Upper lobe of right lung (tissue), 1 donor: ENCODE measurements around the gene HDLBP. TPM values are rescaled to one million over a fixed set of nuclear protein-coding genes. Genes with fewer than 3 reads are reported as not detected.
A peak's percentile ranks its signal among the peaks of the same experiment; 100 is the strongest.

ENCODE experiments used
- ATAC-seq: fragments of 200-7000 bp; cut with Tn5 transposase; one replicate; pipeline ENCODE4 v1.9.1; 2020; ENCODE audit warnings: mild to moderate bottlenecking, moderate library complexity
- DNase-seq: peaks from one replicate; pipeline ENCODE4 v3.0.0-alpha.2; 2020
- H3K27ac ChIP-seq: fragments of 200-600 bp; one replicate; pipeline ENCODE4 v1.8.0; 2022
- H3K27me3 ChIP-seq: fragments of 200-600 bp; one replicate; pipeline ENCODE4 v1.8.0; 2022; ENCODE audit warnings: mild to moderate bottlenecking
- H3K36me3 ChIP-seq: fragments of 200-600 bp; one replicate; pipeline ENCODE4 v1.8.0; 2022
- H3K4me1 ChIP-seq: fragments of 200-600 bp; one replicate; pipeline ENCODE4 v1.8.0; 2022
- H3K4me3 ChIP-seq: fragments of 200-600 bp; one replicate; pipeline ENCODE4 v1.8.0; 2022; ENCODE audit warnings: mild to moderate bottlenecking
- H3K9me3 ChIP-seq: fragments of 200-600 bp; one replicate; pipeline ENCODE4 v1.8.0; 2022
- CTCF ChIP-seq: fragments of 200-600 bp; IDR thresholded peaks from one replicate; pipeline ENCODE4 v1.8.0; 2022; ENCODE audit warnings: antibody characterized with exemption
- intact Hi-C: fragments of 100-400 bp; cut with DNase I; formaldehyde crosslinking; loops from one replicate; pipeline ENCODE4 v1.11.0; 2022
- total RNA-seq: library from RNA; stranded (reverse); fragmentation: NEBNext Ultra II Directional; extraction: Animal tissue kit (Norgen Biotek cat#: 25700); gene quantifications from one replicate; pipeline ENCODE4 v1.2.1, GENCODE V29; 2021
- donor health status: DM: no; HTN: yes; CAD: no; lungs with severe emphysema.

Gene HDLBP
- total RNA-seq, 1 donor from 2014 or later = 444 TPM

DNA sequence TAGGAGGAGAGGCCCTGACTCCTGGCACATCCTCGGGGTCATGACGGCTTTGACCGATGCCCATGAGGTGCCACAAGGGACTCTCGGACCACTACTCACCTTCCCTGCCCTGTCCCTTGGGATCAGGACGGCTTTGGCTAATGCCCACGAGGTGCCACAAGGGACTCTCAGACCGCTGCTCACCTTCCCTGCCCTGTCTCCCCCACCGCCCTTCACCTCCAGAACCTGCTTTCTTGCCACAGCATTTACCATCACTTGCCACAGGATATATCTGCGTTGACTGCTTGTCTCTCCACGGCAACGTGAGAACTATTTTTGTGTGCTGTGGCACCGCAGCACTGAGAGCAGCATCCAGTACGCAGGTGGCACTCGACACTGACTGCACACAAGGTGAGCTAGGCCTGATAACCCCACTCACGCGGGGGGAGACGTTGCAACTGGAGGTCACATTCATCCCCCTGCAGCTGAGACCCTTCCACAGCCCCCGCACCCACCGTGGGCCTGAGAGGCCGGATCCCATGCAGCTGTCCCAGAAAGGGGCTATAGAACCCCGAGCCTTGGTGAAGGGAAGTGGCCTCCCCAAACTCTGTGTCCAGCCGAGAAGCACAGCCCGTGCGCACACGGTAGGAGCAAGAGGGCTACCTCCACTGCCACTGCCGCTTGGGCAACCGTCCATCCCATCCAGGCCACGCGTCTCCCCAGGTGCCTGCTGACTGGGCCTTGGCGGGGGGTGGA, 79.4 kb downstream of the HDLBP start:
- no peaks in the 10 kb centered on the region for H3K27me3 ChIP-seq
- peaks cover 100% of the 10 kb centered on the region for H3K36me3 ChIP-seq
- H3K4me1 ChIP-seq = no peaks in the 10 kb centered on the region
- H3K4me3 ChIP-seq = no peak overlapping the region
- DNase-seq = peak; percentile 47
- H3K9me3 ChIP-seq = no peaks in the 10 kb centered on the region
- TF ChIP-seq CTCF = no peak
- intact Hi-C loops = no loop called here
- no peak for ATAC-seq
- no peak overlapping the region for H3K27ac ChIP-seq

GRCh38 chr2:241234962-241235740, 80.3 kb downstream of the HDLBP start:
- DNase-seq = no peak
- intact Hi-C loops = no loop called here

GRCh38 chr2:241234066-241234790, 81.2 kb downstream of the HDLBP start:
- no peaks in the 10 kb centered on the region for H3K27me3 ChIP-seq
- H3K4me1 ChIP-seq = no peaks in the 10 kb centered on the region
- TF ChIP-seq CTCF = no peak
- DNase-seq = peak; percentile 35
- intact Hi-C loops = no loop called here
- H3K27ac ChIP-seq = no peak overlapping the region
- no peak overlapping the region for H3K4me3 ChIP-seq
- H3K9me3 ChIP-seq = no peaks in the 10 kb centered on the region
- no peak for ATAC-seq
- H3K36me3 ChIP-seq = peaks cover 100% of the 10 kb centered on the region

More at GRCh38 chr2:241234962-241235740, 80.3 kb downstream of the HDLBP start:
- Histone ChIP-seq H3K36me3 (peaks cover 100% of the 10 kb centered on the region), H3K4me1 (no peaks in the 10 kb centered on the region), H3K4me3 (no peak overlapping the region), H3K27me3 (no peaks in the 10 kb centered on the region), H3K27ac (no peak overlapping the region), H3K9me3 (no peaks in the 10 kb centered on the region)
- TF ChIP-seq CTCF = no peak
- no peak for ATAC-seq

DNA sequence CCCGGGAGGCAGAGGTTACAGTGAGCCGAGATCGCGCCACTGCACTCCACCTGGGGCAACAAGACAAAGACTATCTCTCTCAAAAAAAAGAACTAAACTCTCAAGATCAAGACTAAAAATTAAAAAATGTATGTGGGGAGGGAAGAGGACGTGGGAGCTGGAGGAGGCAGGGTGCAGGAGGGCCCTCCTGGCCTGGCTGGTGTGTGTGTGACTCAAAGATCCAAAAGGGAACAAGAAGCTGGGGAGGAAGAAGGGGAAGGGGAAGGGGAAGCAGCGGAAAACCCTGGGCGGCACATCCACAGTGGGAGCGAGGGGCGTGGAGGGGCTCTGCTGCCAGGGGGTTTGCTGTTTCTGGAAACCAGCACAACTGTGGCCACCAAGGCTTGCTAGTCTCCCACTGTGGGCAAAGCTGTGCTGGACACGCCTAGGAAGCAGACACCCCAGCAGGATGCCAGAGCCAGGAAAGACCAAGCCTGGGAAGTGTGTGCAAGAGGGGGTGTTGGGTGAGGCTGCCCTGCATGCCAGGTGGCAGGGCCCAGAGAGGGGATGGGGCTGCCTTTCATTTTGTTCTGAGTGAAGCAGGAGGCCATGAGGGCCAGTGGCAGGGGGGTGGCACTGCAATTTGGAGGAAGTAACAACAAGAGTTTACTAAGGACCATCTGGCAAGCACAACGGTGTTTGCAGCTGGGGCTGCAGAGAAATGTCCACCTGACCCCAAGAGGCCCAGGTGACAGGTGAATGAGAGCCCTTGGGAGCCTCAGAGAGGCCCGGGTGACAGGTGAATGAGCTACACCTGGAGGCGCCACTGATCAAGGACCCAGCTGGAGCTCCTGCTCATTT, 82.5 kb downstream of the HDLBP start:
- intact Hi-C loops = no loop called here
- peak; percentile 44 for DNase-seq

More for the DNA sequence above, 82.5 kb downstream of the HDLBP start:
- Histone ChIP-seq H3K4me3 (no peak overlapping the region), H3K27me3 (no peaks in the 10 kb centered on the region), H3K36me3 (peaks cover 100% of the 10 kb centered on the region), H3K9me3 (no peaks in the 10 kb centered on the region), H3K27ac (no peak overlapping the region), H3K4me1 (no peaks in the 10 kb centered on the region)
- TF ChIP-seq CTCF = no peak
- ATAC-seq = no peak
